ENCODE measurements around the gene HECW1.

Gene HECW1

GRCh38 chr7:43163885-43164284, 51.4 kb downstream of the HECW1 start:
- Histone ChIP-seq H3K36me3 (no peaks in the 10 kb centered on the region), H3K27ac (no peak overlapping the region), H3K4me1 (no peaks in the 10 kb centered on the region), H3K27me3 (no peaks in the 10 kb centered on the region), H3K4me3 (no peak overlapping the region), H3K9me3 (no peaks in the 10 kb centered on the region)
- intact Hi-C loops (cut with DNase I; ENCODE audit: low total_unique reads) = no loop called here
- no peak for DNase-seq
- TF ChIP-seq CTCF (IDR thresholded peaks at IDR 0.05) = no peak

GRCh38 chr7:43164757-43165156, 52.3 kb downstream of the HECW1 start:
- Histone ChIP-seq H3K36me3 (no peaks in the 10 kb centered on the region), H3K27me3 (no peaks in the 10 kb centered on the region), H3K4me1 (no peaks in the 10 kb centered on the region), H3K9me3 (no peaks in the 10 kb centered on the region), H3K4me3 (no peak overlapping the region), H3K27ac (no peak overlapping the region)
- intact Hi-C loops (cut with DNase I; ENCODE audit: low total_unique reads) = no loop called here
- DNase-seq = no peak
- no peak for TF ChIP-seq CTCF (IDR thresholded peaks at IDR 0.05)

GRCh38 chr7:43166686-43167085, 54.2 kb downstream of the HECW1 start:
- Histone ChIP-seq H3K4me3 (no peak overlapping the region), H3K9me3 (no peaks in the 10 kb centered on the region), H3K4me1 (no peaks in the 10 kb centered on the region), H3K27ac (no peak overlapping the region), H3K27me3 (no peaks in the 10 kb centered on the region), H3K36me3 (no peaks in the 10 kb centered on the region)
- intact Hi-C loops (cut with DNase I; ENCODE audit: low total_unique reads) = no loop called here
- DNase-seq = no peak
- no peak for TF ChIP-seq CTCF (IDR thresholded peaks at IDR 0.05)

GRCh38 chr7:43169076-43169475, 56.6 kb downstream of the HECW1 start:
- Histone ChIP-seq H3K4me3 (no peak overlapping the region), H3K36me3 (no peaks in the 10 kb centered on the region), H3K9me3 (no peaks in the 10 kb centered on the region), H3K27me3 (peaks cover 0 to 3% of the 10 kb centered on the region in 2 donors), H3K4me1 (no peaks in the 10 kb centered on the region), H3K27ac (no peak overlapping the region)
- intact Hi-C loops (cut with DNase I; ENCODE audit: low total_unique reads) = no loop called here
- no peak for TF ChIP-seq CTCF (IDR thresholded peaks at IDR 0.05)
- DNase-seq = no peak

- intact Hi-C loops (cut with DNase I; ENCODE audit: low total_unique reads) = no loop called here
- DNase-seq = no peak
Measured at GRCh38 chr7:43170571-43170970, 58.1 kb downstream of the HECW1 start.

More at GRCh38 chr7:43170571-43170970, 58.1 kb downstream of the HECW1 start:
- no peak for TF ChIP-seq CTCF (IDR thresholded peaks at IDR 0.05)
- Histone ChIP-seq H3K36me3 (no peaks in the 10 kb centered on the region), H3K27ac (no peak overlapping the region), H3K9me3 (no peaks in the 10 kb centered on the region), H3K4me3 (no peak overlapping the region), H3K27me3 (peaks cover 0 to 3% of the 10 kb centered on the region in 2 donors), H3K4me1 (no peaks in the 10 kb centered on the region)
